H9 (cell line): Measurements from ENCODE around the gene WLS. TPM values are rescaled to one million over a fixed set of nuclear protein-coding genes. Genes with fewer than 3 reads are reported as not detected.

Experiments
- DNase-seq: peaks from one replicate; pipeline ENCODE4 v3.0.0-alpha.2; 2017
- H2AFZ ChIP-seq: one replicate; pipeline ENCODE4 v1.6.1; 2013; ENCODE audit warnings: mild to moderate bottlenecking, low read length, control low read depth, moderate library complexity
- H2AK5ac ChIP-seq: 2 replicates; pipeline ENCODE4 v1.6.1; 2013; ENCODE audit warnings: low read length, control low read depth, mixed read lengths; ENCODE audit not compliant: insufficient read length
- H2BK120ac ChIP-seq: one replicate; pipeline ENCODE4 v1.6.1; 2013; ENCODE audit warnings: low read depth, mild to moderate bottlenecking, low read length, control low read depth, inconsistent platforms; ENCODE audit not compliant: poor library complexity, severe bottlenecking
- H2BK12ac ChIP-seq: 2 replicates; pipeline ENCODE4 v1.6.1; 2013; ENCODE audit warnings: low read length, control low read depth, mixed read lengths, low read depth; ENCODE audit not compliant: insufficient read length
- H2BK15ac ChIP-seq: 2 replicates; pipeline ENCODE4 v1.6.1; 2013; ENCODE audit warnings: low read depth, low read length, control low read depth
- H2BK20ac ChIP-seq: one replicate; pipeline ENCODE4 v1.6.1; 2013; ENCODE audit warnings: low read depth, mild to moderate bottlenecking, low read length, control low read depth, inconsistent platforms; ENCODE audit not compliant: poor library complexity, severe bottlenecking
- H2BK5ac ChIP-seq: 2 replicates; pipeline ENCODE4 v1.6.1; 2013; ENCODE audit warnings: low read length, control low read depth, mixed read lengths; ENCODE audit not compliant: insufficient read length
- H3K14ac ChIP-seq: 2 replicates; pipeline ENCODE4 v1.6.1; 2013; ENCODE audit warnings: low read length, control low read depth; ENCODE audit not compliant: insufficient read depth
- H3K18ac ChIP-seq: 2 replicates; pipeline ENCODE4 v1.6.1; 2013; ENCODE audit warnings: low read depth, mild to moderate bottlenecking, mixed read lengths, low read length, control low read depth; ENCODE audit not compliant: insufficient read length
- H3K23ac ChIP-seq: 2 replicates; pipeline ENCODE4 v1.6.1; 2013; ENCODE audit warnings: low read length, control low read depth, mixed read lengths, low read depth; ENCODE audit not compliant: insufficient read length
- H3K23me2 ChIP-seq: 2 replicates; pipeline ENCODE4 v1.6.1; 2013; ENCODE audit warnings: low read depth, mild to moderate bottlenecking, mixed read lengths, low read length, control low read depth; ENCODE audit not compliant: insufficient read length, poor library complexity, severe bottlenecking
- H3K27ac ChIP-seq: 2 replicates; pipeline ENCODE4 v1.5.1; 2013; ENCODE audit warnings: low read length, control low read depth, mixed read lengths, low read depth; ENCODE audit not compliant: insufficient read length
- H3K27me3 ChIP-seq: 2 replicates; pipeline ENCODE4 v1.6.1; 2013; ENCODE audit warnings: low read length, control low read depth, inconsistent platforms; ENCODE audit not compliant: insufficient read depth
- H3K4ac ChIP-seq: 2 replicates; pipeline ENCODE4 v1.6.1; 2013; ENCODE audit warnings: low read depth, mild to moderate bottlenecking, control low read depth, inconsistent platforms, low read length, moderate library complexity
- H3K4me1 ChIP-seq: 2 replicates; pipeline ENCODE4 v1.6.1; 2013; ENCODE audit warnings: low read length, control low read depth, inconsistent platforms; ENCODE audit not compliant: insufficient read depth
- H3K4me2 ChIP-seq: 2 replicates; pipeline ENCODE4 v1.6.1; 2013; ENCODE audit warnings: low read length, control low read depth, mixed read lengths; ENCODE audit not compliant: insufficient read length, insufficient read depth
- H3K56ac ChIP-seq: 2 replicates; pipeline ENCODE4 v1.6.1; 2013; ENCODE audit warnings: low read depth, mild to moderate bottlenecking, mixed read lengths, low read length, control low read depth; ENCODE audit not compliant: insufficient read length
- H3K79me1 ChIP-seq: 2 replicates; pipeline ENCODE4 v1.6.1; 2013; ENCODE audit warnings: low read depth, mild to moderate bottlenecking, moderate library complexity, low read length, control low read depth, inconsistent platforms; ENCODE audit not compliant: insufficient read depth, poor library complexity, severe bottlenecking
- H3K79me2 ChIP-seq: 2 replicates; pipeline ENCODE4 v1.6.1; 2013; ENCODE audit warnings: low read length, control low read depth, inconsistent platforms; ENCODE audit not compliant: insufficient read depth
- H3K9ac ChIP-seq: 2 replicates; pipeline ENCODE4 v1.6.1; 2013; ENCODE audit warnings: low read length, control low read depth, mixed read lengths; ENCODE audit not compliant: insufficient read length; ENCODE audit errors: extremely low read depth
- H3K9me3 ChIP-seq: one replicate; pipeline ENCODE4 v1.6.1; 2013; ENCODE audit warnings: low read depth, low read length, inconsistent platforms; ENCODE audit not compliant: control insufficient read depth
- H3T11ph ChIP-seq: one replicate; pipeline ENCODE4 v1.6.1; 2013; ENCODE audit warnings: mild to moderate bottlenecking, low read length, control low read depth, inconsistent platforms
- H4K20me1 ChIP-seq: one replicate; pipeline ENCODE4 v1.6.1; 2013; ENCODE audit not compliant: control insufficient read depth, insufficient read length, insufficient read depth
- H4K5ac ChIP-seq: 2 replicates; pipeline ENCODE4 v1.6.1; 2013; ENCODE audit warnings: low read depth, mild to moderate bottlenecking, mixed read lengths, low read length, control low read depth; ENCODE audit not compliant: insufficient read length
- H4K8ac ChIP-seq: replicated peaks from 2 replicates; pipeline ENCODE4 v1.6.1; 2013; ENCODE audit warnings: low read length, control low read depth, mixed read lengths, low read depth; ENCODE audit not compliant: insufficient read length
- H4K91ac ChIP-seq: 2 replicates; pipeline ENCODE4 v1.6.1; 2013; ENCODE audit warnings: low read depth, mild to moderate bottlenecking, moderate library complexity, mixed read lengths, low read length, control low read depth; ENCODE audit not compliant: insufficient read length
- H3K27ac Mint-ChIP-seq, 3 experiments: 2 replicates in 2 of 3; 3 replicates in 1 of 3; pipeline ENCODE4 v1.8.0; 2020 to 2021; ENCODE audit warnings: mixed read lengths in 3 of 3, mild to moderate bottlenecking in 1 of 3, moderate library complexity in 1 of 3
- H3K27me3 Mint-ChIP-seq: 2 replicates; pipeline ENCODE4 v1.8.0; 2021; ENCODE audit warnings: low read depth, mild to moderate bottlenecking, moderate library complexity, mixed read lengths
- H3K36me3 Mint-ChIP-seq, 3 experiments: 2 replicates in 2 of 3; 3 replicates in 1 of 3; pipeline ENCODE4 v1.8.0; 2020 to 2021; ENCODE audit warnings: low read depth in 3 of 3, mixed read lengths in 3 of 3; ENCODE audit not compliant: insufficient read depth in 1 of 3
- H3K4me1 Mint-ChIP-seq, 2 experiments: 2 replicates each; pipeline ENCODE4 v1.8.0; 2020; ENCODE audit warnings: mixed read lengths in 2 of 2
- H3K4me3 Mint-ChIP-seq, 2 experiments: 2 replicates in 1 of 2; 3 replicates in 1 of 2; pipeline ENCODE4 v1.8.0; 2020 to 2021; ENCODE audit warnings: mild to moderate bottlenecking in 2 of 2, mixed read lengths in 2 of 2, moderate library complexity in 1 of 2
- H3K9me3 Mint-ChIP-seq, 2 experiments: 2 replicates in 1 of 2; 3 replicates in 1 of 2; pipeline ENCODE4 v1.8.0; 2020; ENCODE audit warnings: mild to moderate bottlenecking in 2 of 2, mixed read lengths in 2 of 2, moderate library complexity in 1 of 2
- CTCF ChIP-seq: fragments of 200-600 bp; sonication (generic); conservative IDR thresholded peaks from 3 replicates; pipeline ENCODE4 v1.8.0; 2021; ENCODE audit warnings: antibody characterized with exemption, mild to moderate bottlenecking
- WGBS: extraction: QIAGEN DNeasy Blood & Tissue Kit; methylation state at CpG from one replicate; pipeline ENCODE4 v1.1.7; 2013; ENCODE audit warnings: missing lambda C conversion rate, low lambda C conversion rate, mixed read lengths; ENCODE audit not compliant: insufficient read length; ENCODE audit errors: extremely low coverage; 5-methylcytosine and 5-hydroxymethylcytosine counted together
- total RNA-seq: library from RNA; stranded (reverse); gene quantifications from 2 replicates; pipeline ENCODE4 v1.2.1, GENCODE V29; 2021

Gene WLS
- total RNA-seq, 1 experiment from 2014 or later, result 0.94 TPM

- H3K79me2 ChIP-seq, result no peaks in the 10 kb centered on the region
- Mint-ChIP-seq H3K27me3 (no peaks in the 10 kb centered on the region; the same call in 1 of the 2 replicates), H3K4me3 (no peak overlapping the region), H3K4me1 (no peaks in the 10 kb centered on the region), H3K9me3 (peaks cover 0 to 5% of the 10 kb centered on the region in 2 experiments; a peak in 1 of 5 replicates), H3K27ac (no peak overlapping the region; a peak in 1 of 7 replicates), H3K36me3 (0 out of 7 replicates have a peak, but pooled peaks cover 0 to 4% (median 0%) of the 10 kb centered on the region in 3 experiments)
- no peak overlapping the region for H2BK120ac ChIP-seq
- H3K4me1 ChIP-seq, result no peaks in the 10 kb centered on the region
- no peak for DNase-seq
- H3K23me2 ChIP-seq, result no peaks in the 10 kb centered on the region
- no peak overlapping the region for H2BK15ac ChIP-seq
- no peak overlapping the region for H2BK20ac ChIP-seq
- H3K4me2 ChIP-seq, result no peak overlapping the region
- H3K9ac ChIP-seq, result no peak overlapping the region
- H3K23ac ChIP-seq, result no peak overlapping the region
- no peak overlapping the region for H2AFZ ChIP-seq
- no peaks in the 10 kb centered on the region for H4K20me1 ChIP-seq
- H3K14ac ChIP-seq, result no peak overlapping the region
- H2AK5ac ChIP-seq, result no peak overlapping the region
- no peak overlapping the region for H3K56ac ChIP-seq
- H3T11ph ChIP-seq, result no peak overlapping the region
- H4K91ac ChIP-seq, result no peak overlapping the region
- no peaks in the 10 kb centered on the region for H3K27me3 ChIP-seq
- no peak overlapping the region for H3K27ac ChIP-seq
- no peak overlapping the region for H2BK5ac ChIP-seq
- H3K9me3 ChIP-seq, result no peaks in the 10 kb centered on the region
- H4K5ac ChIP-seq, result no peak overlapping the region
- WGBS, result no CpG with 5 or more reads among the region's 2 CpGs
- H2BK12ac ChIP-seq, result no peak overlapping the region
- no peak overlapping the region for H4K8ac ChIP-seq
- H3K18ac ChIP-seq, result no peak overlapping the region
- H3K4ac ChIP-seq, result no peak overlapping the region
- TF ChIP-seq CTCF, result no peak
- no peaks in the 10 kb centered on the region for H3K79me1 ChIP-seq
Observed at GRCh38 chr1:68185743-68186142, 46.6 kb downstream of the WLS start.
